Ovary (tissue), 9 donors: ENCODE measurements around the gene TREML4. TPM values are rescaled to one million over a fixed set of nuclear protein-coding genes. Genes with fewer than 3 reads are reported as not detected.

Source experiments
- DNase-seq, 5 donors: peaks; one replicate each; pipeline ENCODE4 v3.0.0-alpha.2; 2019 to 2020
- H3K27ac ChIP-seq, 2 donors: fragments of 200-600 bp; one replicate each; pipeline versions ENCODE4 v1.5.1 to v1.8.0; 2019 to 2022
- H3K27me3 ChIP-seq: fragments of 200-600 bp; one replicate; pipeline ENCODE4 v1.8.0; 2022
- H3K36me3 ChIP-seq: fragments of 200-600 bp; sonication (generic); one replicate; pipeline ENCODE4 v1.5.1; 2019
- H3K4me1 ChIP-seq: one replicate; pipeline ENCODE4 v1.8.1; 2013; ENCODE audit warnings: mild to moderate bottlenecking, moderate library complexity; ENCODE audit not compliant: insufficient read depth
- H3K4me3 ChIP-seq: fragments of 200-600 bp; sonication (generic); one replicate; pipeline ENCODE4 v1.5.1; 2017
- H3K9me3 ChIP-seq, 2 donors: fragments of 200-600 bp in 1 of 2; sonication (generic) in 1 of 2; one replicate each; pipeline versions ENCODE4 v1.5.1 to v1.8.1; 2013 to 2019; ENCODE audit warnings: mild to moderate bottlenecking in 1 of 2, moderate library complexity in 1 of 2
- EP300 ChIP-seq: sonication (generic); formaldehyde crosslinking; IDR thresholded peaks from one replicate; pipeline ENCODE4 v1.6.1; 2017; ENCODE audit warnings: antibody characterized with exemption
- POLR2A ChIP-seq: fragments of 450-650 bp; IDR thresholded peaks from one replicate; pipeline ENCODE4 v1.6.1; 2017; ENCODE audit warnings: antibody characterized with exemption, mild to moderate bottlenecking, moderate library complexity
- WGBS, 3 donors: extraction: QIAGEN DNeasy Blood & Tissue Kit in 1 of 3; methylation state at CpG; one replicate each; pipeline versions ENCODE4 v1.1.5 to v1.1.7; 2013 to 2017; 5-methylcytosine and 5-hydroxymethylcytosine counted together
- intact Hi-C, 4 donors: fragments of 100-400 bp; cut with DNase I; formaldehyde crosslinking; loops; one replicate each; pipeline versions ENCODE4 v1.11.0 to v1.15.1; 2022 to 2023
- polyA plus RNA-seq, 2 donors: library from polyadenylated mRNA; stranded (reverse); fragments of 200-250 nt in 1 of 2; fragments of 350-450 nt in 1 of 2; fragmentation: Illumina TruSeq in 1 of 2; extraction: RNeasy Lipid Tissue Mini Kit (QIAGEN cat#74804) in 1 of 2; gene quantifications; one replicate each; pipeline ENCODE4 v1.2.3, GENCODE V29; 2013 to 2014
- total RNA-seq, 7 donors: library from RNA; depleted of rRNA in 2 of 7; stranded (reverse); fragments of >200 nt in 2 of 7; fragmentation: NEBNext Ultra II Directional in 3 of 7; extraction: Animal tissue kit (Norgen Biotek cat#: 25700) in 3 of 7; gene quantifications; one replicate each; pipeline versions ENCODE4 v1.1.0 to v1.2.4, GENCODE V29; 2016 to 2023
- TF ChIP-seq, protein P1 (sequence below), 3 donors: fragments of 450-650 bp in 2 of 3; fragments of 200-600 bp in 1 of 3; IDR thresholded peaks; one replicate each; pipeline versions ENCODE4 v1.5.1 to v1.8.0; 2016 to 2022; ENCODE audit warnings: antibody characterized with exemption in 3 of 3, mild to moderate bottlenecking in 1 of 3
- donor health status: DM: no; HTN: no; CAD: no; lungs with moderate emphysema.
- donor health status: DM: no; HTN: no; CAD: no.
- donor health status: Bipolar disorder and iron deficiency.
- donor health status: DM: yes; HTN: yes; CAD: no.
- donor health status: DM: no; HTN: no; CAD: no.
- donor health status: DM: yes; HTN: yes; CAD: no.

Gene TREML4
- total and polyA plus RNA-seq, 9 donors: not detected

DNA sequence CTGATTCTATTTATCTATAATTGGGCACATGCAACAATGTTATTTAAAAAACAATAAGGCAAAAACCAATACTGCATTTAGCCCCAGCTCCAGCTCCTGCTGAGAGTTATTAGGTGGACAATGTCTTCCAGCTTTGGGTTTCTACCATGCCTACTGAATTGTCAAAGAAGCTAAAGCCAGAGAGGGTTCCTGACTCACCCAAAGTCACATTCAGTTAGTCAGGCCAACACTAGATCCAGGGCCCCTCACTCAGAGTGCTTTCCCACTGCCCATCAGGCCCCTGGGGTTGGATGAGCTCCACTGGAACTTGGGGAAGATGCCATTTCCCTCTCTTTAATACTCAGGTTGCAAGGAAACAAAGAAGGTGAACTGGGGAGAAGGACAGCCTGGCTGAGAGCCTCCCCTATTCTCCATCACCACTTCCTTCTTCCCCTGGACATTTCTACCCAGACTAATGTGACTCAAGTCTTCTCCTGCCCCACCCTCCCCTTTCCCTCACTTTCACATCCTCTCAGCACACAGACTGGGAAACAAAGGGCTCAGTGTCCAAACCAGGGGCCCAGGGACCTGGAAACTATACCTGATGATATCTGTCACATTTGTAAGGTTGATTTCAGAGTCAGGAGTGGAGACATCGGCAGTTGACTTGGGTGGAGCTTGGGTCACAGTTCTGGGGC, 52.4 kb downstream of the TREML4 start:
- Histone ChIP-seq H3K4me3 (no peak overlapping the region), H3K27me3 (no peaks in the 10 kb centered on the region), H3K9me3 (no peaks in the 10 kb centered on the region), H3K36me3 (no peaks in the 10 kb centered on the region), H3K4me1 (no peaks in the 10 kb centered on the region), H3K27ac (no peak overlapping the region)
- TF ChIP-seq, protein P1, sequence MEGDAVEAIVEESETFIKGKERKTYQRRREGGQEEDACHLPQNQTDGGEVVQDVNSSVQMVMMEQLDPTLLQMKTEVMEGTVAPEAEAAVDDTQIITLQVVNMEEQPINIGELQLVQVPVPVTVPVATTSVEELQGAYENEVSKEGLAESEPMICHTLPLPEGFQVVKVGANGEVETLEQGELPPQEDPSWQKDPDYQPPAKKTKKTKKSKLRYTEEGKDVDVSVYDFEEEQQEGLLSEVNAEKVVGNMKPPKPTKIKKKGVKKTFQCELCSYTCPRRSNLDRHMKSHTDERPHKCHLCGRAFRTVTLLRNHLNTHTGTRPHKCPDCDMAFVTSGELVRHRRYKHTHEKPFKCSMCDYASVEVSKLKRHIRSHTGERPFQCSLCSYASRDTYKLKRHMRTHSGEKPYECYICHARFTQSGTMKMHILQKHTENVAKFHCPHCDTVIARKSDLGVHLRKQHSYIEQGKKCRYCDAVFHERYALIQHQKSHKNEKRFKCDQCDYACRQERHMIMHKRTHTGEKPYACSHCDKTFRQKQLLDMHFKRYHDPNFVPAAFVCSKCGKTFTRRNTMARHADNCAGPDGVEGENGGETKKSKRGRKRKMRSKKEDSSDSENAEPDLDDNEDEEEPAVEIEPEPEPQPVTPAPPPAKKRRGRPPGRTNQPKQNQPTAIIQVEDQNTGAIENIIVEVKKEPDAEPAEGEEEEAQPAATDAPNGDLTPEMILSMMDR (IDR thresholded peaks at IDR 0.05): no peak
- no peak for TF ChIP-seq EP300
- no peak for TF ChIP-seq POLR2A
- 80 to 88% (median 83%) methylated on average over 1 of the region's 1 CpG for WGBS, 3 donors
- no peak for DNase-seq
- intact Hi-C loops: no loop called here

DNA sequence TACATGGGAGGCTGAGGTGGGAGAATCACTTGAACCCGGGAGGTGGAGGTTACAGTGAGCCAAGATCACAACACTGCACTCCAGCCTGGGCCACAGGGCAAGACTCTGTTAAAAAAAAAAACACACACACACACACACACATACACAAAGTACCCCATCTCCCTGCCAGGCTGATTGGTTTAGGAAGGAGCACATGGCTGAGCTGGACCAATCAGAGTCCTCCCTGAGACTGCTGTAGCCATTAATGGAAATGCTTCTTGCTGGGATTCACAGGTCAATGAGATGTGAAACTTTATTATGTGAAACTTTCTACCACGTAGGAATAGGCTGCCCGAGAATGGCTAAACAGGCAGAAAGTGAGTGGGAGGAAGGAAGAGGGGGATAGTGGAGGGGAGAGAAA, 55.5 kb downstream of the TREML4 start:
- TF ChIP-seq POLR2A: no peak
- TF ChIP-seq EP300: no peak
- TF ChIP-seq, protein P1 (IDR thresholded peaks at IDR 0.05): no peak
- Histone ChIP-seq H3K36me3 (no peaks in the 10 kb centered on the region), H3K9me3 (no peaks in the 10 kb centered on the region), H3K27ac (no peak overlapping the region), H3K27me3 (no peaks in the 10 kb centered on the region), H3K4me1 (no peaks in the 10 kb centered on the region), H3K4me3 (no peak overlapping the region)
- intact Hi-C loops: no loop called here
- no peak for DNase-seq
- WGBS, 3 donors: 44 to 51% (median 50%) methylated on average over 3 of the region's 3 CpGs

DNA sequence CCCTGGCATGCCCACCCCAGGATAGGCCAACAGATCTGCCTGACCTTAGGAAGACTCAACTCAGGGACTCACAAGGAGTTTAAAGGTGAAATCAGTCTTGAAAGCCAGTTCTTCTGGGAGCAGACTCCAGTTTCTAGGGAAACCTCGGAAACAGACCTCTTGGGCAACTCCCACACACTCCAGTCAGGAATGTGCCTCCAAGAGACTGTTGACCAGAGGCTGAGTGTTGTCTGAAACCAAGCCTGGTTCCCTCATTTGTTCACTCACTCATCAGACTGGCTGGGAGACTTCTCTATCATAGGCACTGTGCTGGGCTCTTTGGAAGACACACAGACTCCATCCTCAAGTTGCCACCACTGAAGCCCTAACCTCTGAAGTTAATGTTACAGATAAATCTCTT, 56.6 kb downstream of the TREML4 start:
- Histone ChIP-seq H3K9me3 (no peaks in the 10 kb centered on the region), H3K27me3 (no peaks in the 10 kb centered on the region), H3K4me1 (no peaks in the 10 kb centered on the region), H3K36me3 (no peaks in the 10 kb centered on the region), H3K27ac (no peak overlapping the region), H3K4me3 (no peak overlapping the region)
- TF ChIP-seq, protein P1 (IDR thresholded peaks at IDR 0.05): no peak
- no peak for TF ChIP-seq POLR2A
- 4 to 19% (median 8%) methylated on average over 1 of the region's 1 CpG for WGBS, 3 donors
- intact Hi-C loops: no loop called here
- no peak for DNase-seq

DNA sequence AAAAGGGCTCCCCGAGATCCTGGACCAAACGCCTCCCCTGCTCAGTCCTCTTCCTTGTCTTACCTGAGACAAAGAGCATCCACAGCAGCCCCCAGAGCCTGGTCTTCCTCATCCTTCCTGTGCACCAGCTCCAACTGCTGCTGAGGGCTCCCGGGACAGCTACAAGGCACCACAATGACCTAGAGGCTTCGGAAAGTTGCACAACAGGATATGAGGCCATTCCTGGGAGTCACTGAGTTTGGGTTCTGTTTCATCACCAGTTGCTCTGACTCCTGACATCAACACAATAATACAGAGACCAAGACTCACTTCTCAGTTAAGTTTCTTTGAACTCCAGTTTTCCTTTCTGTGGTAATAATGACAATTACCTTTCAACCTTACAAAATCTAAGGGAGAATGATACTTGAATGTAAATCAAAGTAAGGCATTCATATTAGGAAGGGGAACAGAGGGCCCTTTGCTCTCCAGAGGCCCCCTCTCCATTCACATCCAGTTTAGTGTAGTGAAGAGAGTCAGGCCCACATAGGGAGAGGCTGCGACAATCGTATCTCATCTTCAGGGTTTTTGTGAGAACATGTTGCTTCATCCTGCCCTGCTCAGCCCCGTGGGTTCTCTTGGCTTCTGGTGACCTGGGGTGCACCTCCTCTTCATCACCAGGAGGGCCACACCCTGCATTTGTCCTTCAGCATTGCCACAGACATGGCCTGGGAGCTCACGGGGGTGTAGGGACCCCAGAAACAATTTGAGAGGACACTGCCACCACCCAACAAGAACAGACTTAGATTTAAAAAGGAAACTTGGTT, 58.6 kb downstream of the TREML4 start, which contains the start of gene TREM1:
TREM1 (minus strand) TSS at position 139 of the 803 bp plus-strand sequence; CDS start at position 112, 27 bp downstream.
- intact Hi-C loops: no loop called here
- TF ChIP-seq EP300: no peak
- TF ChIP-seq, protein P1 (IDR thresholded peaks at IDR 0.05): no peak
- TF ChIP-seq POLR2A: no peak
- WGBS, 3 donors: 75 to 82% (median 75%) methylated on average over 8 of the region's 8 CpGs
- no peaks in the 10 kb centered on the region for H3K36me3 ChIP-seq
- DNase-seq: no peak
- H3K4me3 ChIP-seq: no peak within 1 kb of the TSS
- no peak within 1 kb of the TSS for H3K27ac ChIP-seq
- H3K4me1 ChIP-seq: no peaks in the 10 kb centered on the region
- no peaks in the 10 kb centered on the region for H3K9me3 ChIP-seq
- no peaks in the 10 kb centered on the region for H3K27me3 ChIP-seq
